RWPE2 (cell line): ENCODE measurements around the gene DRC3.
"Not testable (repeated sequence)": the region's sequence is repeated elsewhere in the genome, so short reads cannot be mapped to it uniquely, and the experiment has no call there.

Source experiments
- ATAC-seq: fragments of 200-7000 bp; cut with Tn5 transposase; 3 replicates; pipeline ENCODE4 v1.9.1; 2021; ENCODE audit warnings: low read depth
- DNase-seq: peaks from one replicate; pipeline ENCODE4 v3.0.0-alpha.2; 2020; ENCODE audit warnings: low spot score
- H3K27ac ChIP-seq: fragments of 450-650 bp; 2 replicates; pipeline ENCODE4 v1.5.1; 2017; ENCODE audit warnings: mild to moderate bottlenecking; ENCODE audit not compliant: poor library complexity, severe bottlenecking
- H3K27me3 ChIP-seq: fragments of 250-450 bp; sonication (Bioruptor Pico); 2 replicates; pipeline ENCODE4 v1.5.1; 2021; ENCODE audit warnings: mild to moderate bottlenecking, moderate library complexity; ENCODE audit not compliant: insufficient read depth, poor library complexity, severe bottlenecking
- H3K36me3 ChIP-seq: fragments of 250-450 bp; sonication (Bioruptor Pico); 2 replicates; pipeline ENCODE4 v1.5.1; 2020; ENCODE audit warnings: low read depth, mild to moderate bottlenecking, moderate library complexity
- H3K4me1 ChIP-seq: fragments of 250-450 bp; sonication (Bioruptor Pico); 2 replicates; pipeline ENCODE4 v1.5.1; 2021; ENCODE audit warnings: mild to moderate bottlenecking, moderate library complexity; ENCODE audit not compliant: insufficient read depth, poor library complexity, severe bottlenecking
- H3K4me3 ChIP-seq: fragments of 250-450 bp; sonication (Bioruptor Pico); 2 replicates; pipeline ENCODE4 v1.5.1; 2021; ENCODE audit warnings: mild to moderate bottlenecking, moderate library complexity; ENCODE audit not compliant: severe bottlenecking
- H3K9me3 ChIP-seq: fragments of 250-450 bp; sonication (Bioruptor Pico); 2 replicates; pipeline ENCODE4 v1.5.1; 2021; ENCODE audit warnings: mild to moderate bottlenecking, moderate library complexity; ENCODE audit not compliant: severe bottlenecking
- TF ChIP-seq, protein P1 (sequence below): fragments of 450-650 bp; IDR thresholded peaks from one replicate; pipeline ENCODE4 v1.5.1; 2017; ENCODE audit warnings: mild to moderate bottlenecking, moderate library complexity; ENCODE audit not compliant: poor library complexity, severe bottlenecking

Gene DRC3

DNA sequence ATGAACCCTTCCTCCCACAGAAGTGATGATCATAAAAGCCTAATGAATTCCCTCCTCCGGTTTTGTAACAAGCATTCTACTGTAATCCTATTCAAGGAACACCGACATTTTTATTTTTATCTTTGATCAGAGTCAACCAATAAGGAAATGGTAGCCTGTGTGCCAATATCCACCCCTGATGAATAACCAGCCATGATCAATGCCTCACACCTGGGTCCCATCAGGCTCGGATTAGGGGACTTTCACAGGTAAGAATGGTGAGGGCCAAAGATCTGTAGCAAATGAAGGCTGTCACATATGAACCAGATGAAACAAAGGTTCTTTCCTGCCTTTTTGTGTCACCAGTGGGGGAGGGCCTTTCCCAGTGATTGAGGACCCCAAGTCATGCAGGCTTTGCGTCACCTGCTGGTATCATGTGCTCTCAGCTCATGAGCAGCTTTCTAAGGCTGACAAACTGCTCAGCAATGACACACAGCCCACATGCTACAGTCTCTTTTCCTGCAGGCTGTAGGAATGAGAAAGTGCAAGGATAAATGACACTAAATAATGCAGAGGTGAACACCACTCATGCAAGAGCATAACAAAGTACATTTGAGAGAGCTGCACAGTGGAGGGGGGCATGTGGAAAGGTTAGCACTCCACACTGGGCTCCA is 35.3 kb upstream of the DRC3 start:
- H3K4me3 ChIP-seq, result no peak overlapping the region
- TF ChIP-seq, protein P1, sequence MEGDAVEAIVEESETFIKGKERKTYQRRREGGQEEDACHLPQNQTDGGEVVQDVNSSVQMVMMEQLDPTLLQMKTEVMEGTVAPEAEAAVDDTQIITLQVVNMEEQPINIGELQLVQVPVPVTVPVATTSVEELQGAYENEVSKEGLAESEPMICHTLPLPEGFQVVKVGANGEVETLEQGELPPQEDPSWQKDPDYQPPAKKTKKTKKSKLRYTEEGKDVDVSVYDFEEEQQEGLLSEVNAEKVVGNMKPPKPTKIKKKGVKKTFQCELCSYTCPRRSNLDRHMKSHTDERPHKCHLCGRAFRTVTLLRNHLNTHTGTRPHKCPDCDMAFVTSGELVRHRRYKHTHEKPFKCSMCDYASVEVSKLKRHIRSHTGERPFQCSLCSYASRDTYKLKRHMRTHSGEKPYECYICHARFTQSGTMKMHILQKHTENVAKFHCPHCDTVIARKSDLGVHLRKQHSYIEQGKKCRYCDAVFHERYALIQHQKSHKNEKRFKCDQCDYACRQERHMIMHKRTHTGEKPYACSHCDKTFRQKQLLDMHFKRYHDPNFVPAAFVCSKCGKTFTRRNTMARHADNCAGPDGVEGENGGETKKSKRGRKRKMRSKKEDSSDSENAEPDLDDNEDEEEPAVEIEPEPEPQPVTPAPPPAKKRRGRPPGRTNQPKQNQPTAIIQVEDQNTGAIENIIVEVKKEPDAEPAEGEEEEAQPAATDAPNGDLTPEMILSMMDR, result no peak

DNA sequence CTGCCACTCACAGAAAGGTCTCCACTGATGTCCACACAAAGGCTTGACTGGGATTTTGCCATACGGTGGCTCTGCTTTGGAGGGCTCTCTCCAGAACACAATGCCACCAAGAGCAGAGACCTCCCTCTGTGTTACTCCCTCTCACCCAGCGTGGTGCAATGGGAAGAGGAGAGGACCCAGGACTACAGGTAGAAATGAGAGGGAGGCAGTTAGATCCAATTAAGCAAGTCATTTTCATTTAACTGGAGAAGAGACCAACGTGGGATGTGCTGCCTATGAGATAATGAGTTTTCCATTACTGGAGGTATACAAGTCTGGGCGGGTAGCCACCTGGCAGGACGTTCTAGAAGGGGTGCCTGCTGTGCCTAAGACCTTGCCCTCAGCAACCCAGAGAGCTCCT is 34.7 kb upstream of the DRC3 start:
- DNase-seq, result peak; percentile 4
- Histone ChIP-seq H3K36me3 (no peaks in the 10 kb centered on the region; the same call in none of the 2 replicates), H3K4me1 (peaks cover 86% of the 10 kb centered on the region), H3K27ac (peak overlapping the region; percentile 90), H3K27me3 (no peaks in the 10 kb centered on the region), H3K9me3 (no peaks in the 10 kb centered on the region), H3K4me3 (no peak overlapping the region)
- TF ChIP-seq, protein P1, result no peak
- no peak for ATAC-seq

More for the DNA sequence above, 35.3 kb upstream of the DRC3 start:
- Histone ChIP-seq H3K4me1 (peaks cover 80% of the 10 kb centered on the region), H3K27ac (peak overlapping the region; percentile 90), H3K9me3 (no peaks in the 10 kb centered on the region), H3K27me3 (no peaks in the 10 kb centered on the region), H3K36me3 (peaks cover 5% of the 10 kb centered on the region)
- DNase-seq (peak; percentile 5), ATAC-seq (no peak)

DNA sequence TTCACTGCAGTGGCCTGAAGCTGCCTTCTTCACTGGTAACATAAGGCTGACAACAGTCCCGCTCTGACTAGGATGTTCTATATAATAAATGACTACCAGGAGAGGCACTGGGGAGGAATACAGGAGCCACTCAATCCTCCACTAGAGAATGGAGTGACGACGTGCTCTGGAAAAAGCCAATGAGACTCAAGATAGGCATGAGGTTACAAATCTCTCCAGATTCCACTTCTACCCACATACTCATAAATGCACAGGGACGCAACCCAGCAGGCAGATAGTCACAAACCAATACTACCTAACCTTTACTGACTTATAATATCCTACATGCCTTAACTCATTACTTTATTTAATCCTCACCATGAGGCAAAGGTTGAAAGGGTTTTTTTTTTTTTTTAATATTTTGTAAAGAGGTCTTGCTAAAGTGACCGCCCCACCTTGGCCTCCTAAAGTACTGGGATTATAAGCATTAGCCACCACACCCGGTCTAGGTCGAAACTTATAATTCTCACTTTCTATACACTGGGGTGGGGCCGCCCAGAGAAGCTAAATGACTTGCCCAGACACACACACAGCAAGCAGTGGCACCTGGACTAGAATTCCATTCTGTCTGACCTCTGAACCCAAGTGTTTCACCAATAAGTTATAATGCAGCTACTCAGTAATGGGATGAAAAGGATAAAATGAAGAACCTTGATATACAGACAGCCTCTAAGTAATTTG is 34.1 kb upstream of the DRC3 start:
- Histone ChIP-seq H3K36me3 (no peaks in the 10 kb centered on the region; the same call in none of the 2 replicates), H3K27me3 (no peaks in the 10 kb centered on the region), H3K27ac (peak overlapping the region; percentile 90), H3K4me3 (no peak overlapping the region), H3K4me1 (peaks cover 92% of the 10 kb centered on the region), H3K9me3 (no peaks in the 10 kb centered on the region)
- DNase-seq (no peak), ATAC-seq (peak; percentile 57)
- TF ChIP-seq, protein P1, result no peak

DNA sequence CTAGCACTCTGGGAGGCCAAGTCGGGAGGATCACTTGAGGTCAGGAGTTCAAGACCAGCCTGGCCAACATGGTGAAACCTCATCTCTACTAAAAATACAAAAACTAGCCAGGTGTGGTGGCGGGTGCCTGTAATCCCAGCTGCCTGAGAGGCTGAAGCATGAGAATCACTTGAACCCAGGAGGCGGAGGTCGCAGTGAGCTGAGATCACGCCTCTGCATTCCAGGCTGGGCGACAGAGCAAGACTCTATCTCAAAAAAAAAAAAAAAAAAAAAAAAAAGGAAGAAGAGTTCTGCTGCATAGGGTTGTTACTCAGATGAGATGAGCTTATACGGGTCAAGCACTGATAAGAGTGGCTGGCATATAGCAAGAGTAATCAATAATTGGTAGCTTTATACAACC is 32.7 kb upstream of the DRC3 start:
- H3K27me3 ChIP-seq, H3K36me3 ChIP-seq, ATAC-seq, H3K9me3 ChIP-seq, H3K4me3 ChIP-seq: not testable (repeated sequence)
- Histone ChIP-seq H3K27ac (peak overlapping the region; percentile 90), H3K4me1 (peaks cover 81% of the 10 kb centered on the region)
- DNase-seq, result peak; percentile 1

DNA sequence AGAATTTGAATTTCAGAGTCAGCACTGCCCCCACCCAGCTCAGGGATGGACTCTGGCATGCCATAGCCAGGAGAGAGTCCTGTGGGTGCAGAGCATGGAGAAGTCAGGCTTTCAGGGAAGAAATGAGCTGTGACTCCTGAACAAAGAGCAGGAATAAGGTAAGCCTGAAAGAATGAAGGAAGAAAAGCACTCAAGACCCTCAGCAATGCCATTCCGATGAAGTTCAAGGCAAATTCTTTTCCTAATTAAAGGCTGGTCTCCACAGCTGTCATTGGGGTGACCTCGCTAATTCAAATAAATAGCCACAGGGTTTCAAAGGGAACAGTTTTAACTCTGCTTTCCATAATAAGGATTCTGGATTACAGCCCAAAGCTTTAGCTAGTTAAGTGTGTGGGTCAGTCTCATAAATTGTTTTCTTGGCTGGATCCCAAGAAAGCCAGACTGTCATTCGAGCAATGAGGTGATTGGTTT is 32.2 kb upstream of the DRC3 start:
- no peaks in the 10 kb centered on the region; the same call in none of the 2 replicates for H3K36me3 ChIP-seq
- TF ChIP-seq, protein P1, result no peak
- H3K27me3 ChIP-seq, result no peaks in the 10 kb centered on the region
- H3K4me3 ChIP-seq, result no peak overlapping the region
- DNase-seq, result no peak
- H3K27ac ChIP-seq, result peak overlapping the region; percentile 90
- peaks cover 76% of the 10 kb centered on the region for H3K4me1 ChIP-seq
- H3K9me3 ChIP-seq, result no peaks in the 10 kb centered on the region
- no peak for ATAC-seq
